HG02840 (cell line): ENCODE data around the gene C3orf22.
"Not testable (repeated sequence)": the region's sequence is repeated elsewhere in the genome, so short reads cannot be mapped to it uniquely, and the experiment has no call there.

ENCODE experiments used
- ATAC-seq: cut with Tn5 transposase; IDR thresholded peaks from one replicate; pipeline ENCODE4 v1.9.1; 2021; ENCODE audit warnings: mild to moderate bottlenecking, moderate library complexity, moderate number of reproducible peaks; ENCODE audit not compliant: unreplicated experiment, low FRiP score

The C3orf22 gene

DNA sequence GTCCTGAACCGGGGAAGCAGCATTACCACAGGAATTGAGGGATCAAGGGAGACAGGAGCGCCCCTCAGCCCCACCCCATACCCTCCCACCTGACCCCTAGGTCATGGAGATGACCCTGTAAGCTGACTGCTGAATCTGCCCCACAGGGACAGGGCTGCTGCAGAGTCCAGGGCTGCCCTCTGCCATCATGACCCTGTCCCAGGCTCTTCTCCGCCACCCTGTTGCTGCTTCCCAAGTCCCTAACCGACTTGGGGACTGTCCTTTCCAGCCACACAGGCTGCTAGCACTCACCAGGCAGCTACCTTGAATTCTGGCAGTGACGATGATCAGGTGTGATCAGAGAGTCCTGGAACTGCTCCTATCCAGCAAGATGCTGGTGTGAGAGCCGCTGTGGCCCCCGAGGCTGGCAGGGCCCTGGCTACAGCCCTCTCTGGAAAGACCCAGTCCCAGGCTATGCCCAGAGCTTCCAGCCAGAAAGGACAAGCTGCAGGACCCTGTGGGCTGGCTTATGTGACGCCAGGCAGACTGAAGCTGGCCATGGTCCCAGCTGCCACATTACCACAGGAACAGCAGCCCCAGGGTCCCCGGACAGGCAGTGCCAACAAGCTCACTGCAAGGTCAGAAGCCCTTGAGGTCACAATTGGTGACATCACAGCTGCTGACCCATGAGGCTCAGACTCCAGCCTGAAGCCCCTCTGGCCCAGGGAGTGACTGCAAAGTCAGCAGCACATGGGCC lies at the start of gene C3orf22:
Gene C3orf22 (minus strand): TSS at position 597 of the 736 bp plus-strand sequence. CDS start 5,542 bp downstream, outside the sequence.
- no peak for ATAC-seq

DNA sequence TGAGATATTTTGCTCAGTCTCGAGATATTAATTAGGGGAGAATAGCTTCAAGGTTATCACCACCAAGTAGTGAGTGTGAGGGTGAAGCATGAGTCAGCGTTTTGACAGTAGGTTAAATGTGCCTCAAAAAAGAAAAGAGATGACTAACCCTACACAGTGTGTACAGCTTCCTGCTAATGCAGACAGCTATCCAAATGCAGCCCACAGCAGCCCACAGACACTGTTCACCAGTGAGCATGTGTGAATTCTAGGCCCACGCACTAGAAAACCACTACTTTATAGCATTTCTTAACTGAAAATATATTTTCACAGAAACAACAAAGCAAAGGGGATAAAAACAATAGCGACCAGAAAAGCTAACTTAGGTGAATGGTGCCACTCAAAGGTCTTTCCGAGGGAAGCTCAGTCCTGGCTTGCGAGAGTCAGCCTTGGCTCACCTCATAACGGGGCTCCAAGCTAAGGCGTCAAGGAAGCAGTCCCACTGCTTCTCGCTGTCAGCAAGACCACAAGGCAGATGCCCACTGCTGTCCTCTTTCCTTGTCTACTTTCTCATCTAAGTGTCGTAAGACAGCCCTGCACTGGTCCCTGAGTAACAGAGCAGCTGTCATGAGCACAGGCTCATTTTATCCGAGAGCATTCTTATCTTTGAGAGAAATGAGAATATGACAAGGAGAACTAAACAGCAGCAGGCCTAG lies 48.6 kb upstream of the C3orf22 start:
- ATAC-seq, result no peak

GRCh38 chr3:126606001-126606400 lies 47.3 kb upstream of the C3orf22 start:
- no peak for ATAC-seq

- no peak for ATAC-seq
Observed at GRCh38 chr3:126604691-126605090, 46.0 kb upstream of the C3orf22 start.

DNA sequence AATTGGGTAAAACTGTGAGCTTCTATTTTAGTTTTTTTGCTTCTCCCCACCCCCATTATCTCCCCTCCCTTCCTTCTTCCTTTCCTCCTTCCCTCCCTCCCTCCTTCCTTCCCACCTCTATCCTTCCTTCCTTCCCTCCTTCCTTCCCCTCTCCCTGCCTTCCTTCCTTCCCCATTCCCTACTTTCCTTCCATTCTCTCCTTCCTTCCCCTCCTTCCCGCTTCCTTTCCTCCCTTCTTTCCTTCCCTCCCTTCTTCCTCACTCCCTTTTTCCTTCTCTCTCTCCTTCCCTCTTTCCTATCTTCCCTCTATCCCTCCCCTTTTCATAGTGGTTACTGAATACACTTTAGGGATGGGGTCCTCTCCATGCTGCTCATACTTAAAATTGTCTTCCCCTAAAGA lies 40.4 kb upstream of the C3orf22 start:
- ATAC-seq, result no peak

DNA sequence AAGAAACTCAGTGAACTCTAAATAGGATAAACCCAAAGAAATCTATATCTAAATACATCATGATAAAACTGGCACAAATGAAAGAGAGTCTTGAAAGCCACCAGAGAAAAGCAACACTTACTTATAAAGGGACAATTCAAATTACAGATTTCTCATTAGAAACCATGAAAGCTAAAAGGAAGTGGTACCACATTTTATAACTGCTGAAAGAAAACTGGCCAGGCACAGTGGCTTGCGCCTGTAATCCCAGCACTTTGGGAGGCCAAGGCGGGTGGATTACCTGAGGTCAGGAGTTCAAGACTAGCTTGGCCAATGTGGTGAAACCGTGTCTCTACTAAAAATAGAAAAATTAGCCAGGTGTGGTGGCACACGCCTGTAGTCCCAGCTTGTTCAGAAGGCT lies 36.7 kb upstream of the C3orf22 start:
- ATAC-seq, result not testable (repeated sequence)

DNA sequence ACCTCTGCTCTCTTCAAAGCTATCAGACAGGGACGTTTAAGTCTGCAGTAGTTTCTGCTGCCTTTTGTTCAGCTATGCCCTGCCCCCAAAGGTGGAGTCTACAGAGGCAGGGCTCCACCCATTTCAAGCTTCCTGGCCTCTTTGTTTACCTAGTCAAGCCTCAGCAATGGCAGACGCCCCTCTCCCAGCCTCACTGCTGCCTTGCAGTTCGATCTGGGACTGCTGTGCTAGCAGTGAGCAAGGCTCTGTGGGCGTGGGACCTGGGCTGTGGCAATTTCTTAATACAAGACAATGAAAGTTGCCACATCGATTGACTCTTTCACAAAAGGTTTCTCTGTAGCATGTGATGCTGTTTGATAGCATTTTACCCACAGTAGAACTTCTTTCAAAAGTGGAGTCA lies 32.8 kb upstream of the C3orf22 start:
- ATAC-seq, result not testable (repeated sequence)

DNA sequence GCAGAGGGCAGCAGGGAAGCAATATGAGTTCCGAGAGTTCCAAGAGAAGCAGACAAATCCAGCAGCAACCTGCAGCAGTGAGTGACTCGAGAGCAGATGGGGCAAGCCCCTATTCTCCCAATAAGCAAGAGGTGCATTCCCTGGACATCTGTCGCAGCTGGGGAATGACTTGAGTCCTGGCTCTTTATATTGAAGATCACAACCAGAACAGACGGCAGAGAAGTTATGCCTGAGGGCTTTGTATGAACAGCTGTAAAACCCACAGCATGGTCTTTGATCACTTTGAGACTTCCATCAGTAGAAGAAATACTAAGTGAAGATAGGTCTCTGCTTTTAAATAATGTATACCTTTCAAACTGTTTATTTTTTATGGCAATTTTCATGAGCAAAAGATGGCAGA lies 23.6 kb upstream of the C3orf22 start:
- ATAC-seq, result no peak

DNA sequence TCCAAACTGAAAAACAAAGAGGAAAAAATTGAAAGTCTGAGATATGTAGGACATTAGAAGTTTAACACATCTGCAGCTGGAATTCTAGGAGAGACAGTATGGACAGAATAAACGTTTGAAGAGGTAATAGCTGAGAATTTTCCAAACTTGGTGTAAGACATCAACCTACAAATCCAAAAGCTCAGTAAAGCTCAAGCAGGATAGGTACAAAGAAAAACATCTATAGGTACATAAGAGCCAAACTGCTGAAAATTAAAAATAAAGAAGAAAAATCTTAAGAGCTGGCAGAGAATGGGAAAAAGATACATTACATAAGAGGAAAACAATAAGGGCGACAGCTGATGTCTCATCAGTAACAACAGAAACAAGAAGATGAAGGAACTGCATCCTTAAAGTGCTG lies 22.8 kb upstream of the C3orf22 start:
- ATAC-seq, result no peak

DNA sequence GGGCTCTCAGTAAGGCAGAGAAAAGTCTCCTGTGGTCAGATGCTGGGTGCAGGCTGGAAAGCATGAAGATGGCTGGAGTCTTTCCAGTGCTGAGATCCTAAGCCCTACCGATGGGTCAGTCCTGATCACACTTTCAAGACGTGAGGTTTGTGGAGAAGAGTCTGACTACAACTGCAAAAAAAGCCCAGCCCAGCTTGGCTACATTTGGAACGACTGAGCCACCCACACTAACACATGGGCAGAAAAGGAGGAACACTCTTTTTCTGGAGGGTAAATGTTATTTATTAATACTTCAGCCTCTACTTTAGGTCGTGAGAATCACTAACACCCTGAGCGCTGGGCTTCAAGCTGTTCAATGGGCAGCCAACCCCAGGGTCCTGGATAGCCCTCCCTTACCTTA lies 22.0 kb upstream of the C3orf22 start:
- no peak for ATAC-seq

DNA sequence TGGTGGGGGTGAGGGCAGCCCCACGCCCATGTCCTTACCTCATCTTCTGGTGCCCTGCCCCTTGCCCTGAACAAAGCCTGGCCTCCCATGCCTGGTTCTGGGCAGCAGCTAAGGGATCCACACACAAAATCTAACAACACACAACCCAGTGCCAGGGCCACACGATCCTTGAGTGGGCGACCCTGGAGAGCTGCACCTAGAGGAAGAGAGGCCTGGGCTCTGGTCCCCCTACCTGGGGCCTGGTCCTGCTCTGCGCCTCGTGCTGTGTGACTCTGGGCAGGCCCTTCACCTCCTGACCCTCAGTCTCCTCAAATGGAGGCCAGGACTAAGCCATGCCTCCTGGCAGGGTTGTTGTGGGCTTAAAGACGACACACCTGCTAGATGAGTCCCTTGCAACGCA lies 20.0 kb upstream of the C3orf22 start:
- ATAC-seq, result no peak

DNA sequence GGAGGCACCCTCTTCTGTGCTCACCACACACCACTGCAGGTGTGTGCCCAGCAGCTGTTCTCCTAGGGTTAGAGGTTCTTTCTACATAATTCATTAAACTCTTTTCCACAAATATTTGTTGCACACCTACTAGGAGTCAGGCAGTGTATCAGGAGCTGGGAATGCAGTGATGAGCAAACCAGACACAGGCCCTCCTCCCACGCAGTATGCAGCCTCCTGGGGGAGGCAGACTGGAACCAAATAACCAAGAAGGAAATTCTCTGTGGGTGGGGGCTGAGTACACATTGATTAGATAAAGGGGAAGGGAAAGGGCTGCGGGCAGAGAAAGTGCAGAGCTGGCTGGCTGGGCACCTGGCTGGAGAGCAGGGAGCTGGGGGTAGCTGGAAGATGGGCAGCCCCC lies 18.5 kb upstream of the C3orf22 start:
- ATAC-seq, result no peak

GRCh38 chr3:126573492-126574117 lies 14.9 kb upstream of the C3orf22 start:
- ATAC-seq, result no peak

DNA sequence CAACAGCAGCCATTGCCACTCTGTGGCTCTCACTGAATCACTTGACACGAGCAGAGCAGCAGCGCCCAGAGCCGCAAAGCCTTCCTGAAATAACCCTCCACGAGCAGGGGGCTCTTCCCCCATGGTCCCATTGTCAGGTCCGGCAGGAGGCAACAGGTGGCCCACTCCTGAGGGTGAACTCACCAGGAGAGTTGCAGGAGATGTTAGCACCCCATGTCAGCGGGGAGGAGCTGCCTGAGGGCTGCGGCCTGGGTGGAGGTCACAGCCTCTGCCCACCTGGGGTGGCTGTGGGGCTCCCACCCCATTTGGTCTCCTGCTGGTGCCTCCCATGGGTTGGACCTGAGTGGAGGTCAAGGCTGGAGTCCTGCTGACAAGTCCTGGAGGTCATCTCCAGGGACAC lies 12.3 kb upstream of the C3orf22 start:
- no peak for ATAC-seq

DNA sequence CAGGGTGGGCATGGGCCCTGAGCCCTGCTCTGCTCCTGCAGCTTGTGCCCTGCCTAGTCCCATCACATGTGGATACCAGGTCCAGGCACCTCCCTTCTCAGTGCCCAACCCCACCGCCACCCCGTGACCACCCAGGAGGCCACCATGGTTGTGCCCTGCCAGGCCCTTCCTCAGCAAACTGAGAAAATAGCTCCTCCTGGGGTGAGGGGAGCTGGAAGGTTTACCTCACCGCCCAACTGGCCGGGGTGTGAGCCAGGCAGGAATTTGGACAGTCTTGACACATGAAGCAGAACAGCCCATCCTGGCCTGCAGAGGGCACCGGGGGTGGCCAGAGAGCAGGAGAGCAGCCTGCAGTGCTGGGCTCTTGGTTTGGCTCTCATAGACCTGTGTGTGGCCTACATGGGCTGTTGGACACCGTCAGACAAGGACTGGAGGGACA lies 11.4 kb upstream of the C3orf22 start:
- no peak for ATAC-seq

- ATAC-seq, result no peak
Observed at GRCh38 chr3:126569390-126569975, 10.8 kb upstream of the C3orf22 start.

DNA sequence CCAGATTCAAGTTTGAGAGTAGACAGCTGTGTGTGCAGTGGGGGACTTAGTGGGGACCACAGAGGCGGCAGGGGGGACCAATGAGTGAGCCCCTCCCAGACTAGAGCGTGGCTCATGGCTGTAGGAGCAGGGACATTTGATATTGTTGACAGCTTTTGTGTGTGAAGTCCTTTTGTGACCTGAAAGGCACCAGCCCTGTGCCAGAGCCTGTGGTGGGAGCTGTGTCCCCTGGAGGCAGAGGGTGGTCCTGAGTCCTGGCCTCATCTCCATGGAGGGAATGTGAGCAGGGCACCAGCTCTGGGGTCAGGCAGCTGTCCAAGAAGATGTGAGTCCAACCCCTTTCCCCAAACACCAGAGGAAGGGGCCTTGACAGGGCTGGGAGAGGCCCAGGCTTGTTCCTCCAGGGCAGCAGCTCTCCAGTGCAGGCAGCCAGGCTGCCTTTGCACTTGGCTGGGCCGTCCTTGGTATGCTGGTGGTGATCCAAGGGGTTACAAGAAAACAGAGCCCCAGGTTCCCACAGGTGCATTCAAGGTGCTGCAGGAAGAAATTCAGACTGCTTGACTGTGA lies 10.1 kb upstream of the C3orf22 start:
- no peak for ATAC-seq

GRCh38 chr3:126567696-126568438 lies 9.1 kb upstream of the C3orf22 start:
- no peak for ATAC-seq

DNA sequence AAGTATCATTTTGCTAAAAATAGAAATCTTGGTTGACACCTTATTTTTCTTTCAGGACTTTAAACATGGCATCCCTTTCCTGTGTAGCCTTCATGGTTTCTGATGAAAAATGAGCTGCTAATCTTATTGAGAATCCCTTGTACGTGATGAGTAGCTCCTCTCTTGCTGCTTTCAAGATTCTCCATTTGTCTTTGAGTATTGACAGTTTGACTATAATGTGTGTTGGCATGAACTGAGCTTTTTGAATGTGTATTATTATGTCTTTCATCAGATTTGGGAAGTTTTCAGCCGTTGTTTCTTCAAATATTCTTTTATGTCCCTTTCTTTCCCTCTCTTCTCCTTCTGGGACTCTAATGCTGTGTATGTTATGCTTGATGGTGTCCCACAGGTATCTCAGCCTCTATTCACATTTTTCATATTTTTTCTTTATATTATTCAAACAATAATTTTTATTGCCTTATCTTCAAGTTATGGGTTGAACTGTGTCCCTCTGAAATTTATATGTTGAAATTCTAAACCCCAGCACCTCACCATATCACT lies 4.1 kb upstream of the C3orf22 start:
- no peak for ATAC-seq

- no peak for ATAC-seq
Observed at GRCh38 chr3:126557761-126558160, 971 bp downstream of the C3orf22 start.
